ENCODE results near the gene ZNF484.
"Not testable (repeated sequence)": the region's sequence is repeated elsewhere in the genome, so short reads cannot be mapped to it uniquely, and the experiment has no call there.

ZNF484 gene

DNA sequence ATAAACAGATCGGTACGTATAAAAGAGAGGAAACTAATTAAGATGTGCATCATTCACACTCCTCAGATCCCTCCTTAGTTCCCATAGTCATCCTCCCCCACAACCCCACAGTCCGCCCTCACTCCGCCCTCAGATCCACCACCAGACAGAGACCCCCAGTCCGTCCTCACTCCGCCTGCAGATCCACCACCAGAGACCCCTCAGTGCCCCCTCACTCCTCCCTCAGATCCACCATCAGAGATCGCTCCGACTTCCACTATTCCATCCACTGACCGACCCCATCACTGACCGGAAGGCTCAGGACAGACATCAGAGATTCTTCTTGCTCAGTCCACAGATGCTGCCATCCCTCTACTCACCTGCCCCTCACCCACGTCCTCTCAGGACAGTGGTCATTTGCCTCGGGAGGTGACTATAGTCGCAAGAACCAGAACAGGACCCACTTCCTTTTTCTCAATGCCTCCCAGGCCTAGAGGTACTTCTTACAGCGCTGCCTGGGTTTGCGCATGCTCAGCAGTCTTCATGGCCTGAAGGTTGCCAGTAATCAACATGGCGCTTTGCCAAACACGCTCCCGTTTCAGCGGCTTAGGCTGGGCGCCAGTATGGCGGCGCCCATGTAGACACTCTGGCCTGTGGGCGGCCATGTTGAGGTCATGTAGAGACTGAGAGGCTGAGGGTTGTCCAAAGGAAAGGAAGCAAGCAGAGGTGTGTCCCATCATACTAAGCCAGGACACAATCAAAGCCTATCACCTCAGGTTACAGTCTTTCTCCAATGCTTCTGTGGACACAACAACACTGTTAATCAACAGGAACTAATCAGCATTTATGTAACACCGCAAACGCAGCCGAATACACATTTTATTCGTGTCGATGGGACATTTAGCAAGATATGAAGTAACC is at the start of gene ZNF484:
Gene ZNF484, minus strand, starts transcription at position 508 of the 900 bp plus-strand sequence. CDS start 3,009 bp downstream, outside the sequence.
- DNase-seq (ENCODE audit: low read depth in 2 of 2): peak; percentile 91 to 92

- DNase-seq (ENCODE audit: low read depth in 2 of 2): no peak
Observed at GRCh38 chr9:92920437-92920836, 42.6 kb upstream of the ZNF484 start.

DNA sequence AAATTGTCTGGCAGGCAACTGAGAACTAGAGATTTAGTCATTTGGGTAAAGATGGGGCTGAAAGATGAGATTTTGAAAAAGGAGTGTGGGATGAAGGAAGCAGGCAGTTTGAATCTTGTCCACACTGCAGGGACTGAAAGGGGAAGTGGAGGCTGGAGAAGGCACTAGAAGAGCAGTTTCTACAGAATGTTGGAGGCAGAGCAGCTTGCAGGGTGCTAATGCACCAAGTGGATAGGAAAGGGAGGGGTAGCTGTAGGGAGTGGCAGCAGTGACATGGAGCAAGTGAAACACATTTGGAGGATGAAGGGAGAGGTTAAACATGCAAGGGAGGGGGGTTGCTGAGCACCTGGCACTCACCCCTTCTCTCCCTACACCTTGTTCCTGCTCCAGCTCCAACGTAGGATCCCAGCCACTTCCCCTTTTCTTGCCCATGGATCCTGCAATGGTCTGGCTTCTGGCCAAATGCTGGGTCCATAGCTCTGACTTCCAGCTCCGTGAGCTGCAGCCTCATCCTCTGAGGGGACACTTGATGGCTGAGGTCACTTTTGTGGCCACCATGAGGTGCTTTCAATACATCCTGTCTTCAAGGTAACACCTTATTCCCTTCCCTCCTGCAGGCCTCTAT is 39.5 kb upstream of the ZNF484 start:
- no peak for DNase-seq (ENCODE audit: low read depth in 2 of 2)

DNA sequence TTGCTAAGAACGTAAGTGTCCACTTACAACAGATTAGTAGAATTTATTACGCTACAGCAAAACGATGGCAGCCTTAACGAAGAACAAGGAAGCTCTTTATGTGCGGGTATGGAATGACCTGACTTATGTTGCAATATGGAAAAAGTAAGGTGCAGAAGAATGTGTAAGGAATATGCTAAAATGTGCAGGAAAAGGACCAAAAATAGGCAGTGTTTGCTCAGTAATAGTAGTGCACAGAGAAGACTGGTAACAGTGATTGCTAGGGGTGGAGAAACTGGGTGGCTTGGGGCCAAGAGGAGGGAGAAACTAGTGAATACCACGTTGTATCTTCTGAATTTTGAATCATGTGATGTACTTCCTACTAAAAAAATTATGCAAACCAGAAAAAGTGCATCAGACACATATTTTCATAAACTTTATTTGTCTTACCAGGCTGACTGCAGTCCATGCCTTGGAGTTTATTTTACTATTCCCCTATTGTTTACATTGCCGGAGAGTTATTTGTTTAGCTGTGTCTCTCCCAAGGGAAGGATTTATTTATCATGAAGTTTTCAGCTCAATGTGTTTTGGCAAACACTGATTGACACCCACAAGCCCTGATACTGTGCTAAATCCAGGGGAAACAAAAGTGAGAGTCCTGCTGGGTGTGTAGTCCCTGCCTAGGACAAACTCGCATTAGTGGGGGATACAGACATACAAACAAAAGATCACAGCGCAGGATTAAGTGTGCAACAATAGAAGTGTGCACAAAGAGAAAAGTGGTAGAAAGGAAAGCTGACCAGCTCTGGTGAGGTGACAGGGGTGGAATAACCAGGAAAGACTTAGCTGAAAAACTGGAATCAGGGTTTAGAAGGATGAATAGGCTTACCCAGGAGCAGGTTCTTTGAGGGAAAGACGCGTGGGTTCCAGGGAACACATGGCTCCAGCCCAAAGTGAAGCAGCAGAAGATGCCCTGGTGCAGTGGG is 34.0 kb upstream of the ZNF484 start:
- DNase-seq (ENCODE audit: low read depth in 2 of 2): no peak

- DNase-seq (ENCODE audit: low read depth in 2 of 2): not testable (repeated sequence)
Observed at GRCh38 chr9:92905137-92905536, 27.3 kb upstream of the ZNF484 start.

DNA sequence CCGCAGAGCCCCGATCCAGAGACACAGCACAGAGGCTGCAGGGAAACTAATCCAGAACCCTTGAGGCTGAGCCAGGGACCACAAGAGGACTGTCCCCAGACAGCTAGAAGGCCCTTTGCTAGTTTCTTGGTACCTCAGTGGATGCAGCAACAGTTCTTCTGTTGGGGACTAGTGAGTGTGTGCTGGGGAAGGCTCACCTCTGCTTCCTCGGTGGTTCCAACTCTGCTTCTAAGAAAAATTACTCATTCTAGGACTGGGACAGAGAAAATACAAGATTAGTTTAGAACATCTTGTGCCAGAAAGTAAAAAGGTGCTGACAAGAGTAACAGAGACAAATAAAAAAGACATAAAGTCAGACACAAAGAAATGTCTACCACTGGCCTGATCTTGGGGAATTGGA is 19.5 kb upstream of the ZNF484 start:
- no peak for DNase-seq (ENCODE audit: low read depth in 2 of 2)

GRCh38 chr9:92895812-92896436 is 18.1 kb upstream of the ZNF484 start:
- no peak for DNase-seq (ENCODE audit: low read depth in 2 of 2)

- no peak for DNase-seq (ENCODE audit: low read depth in 2 of 2)
Observed at GRCh38 chr9:92894711-92895362, 17.0 kb upstream of the ZNF484 start.

- DNase-seq (ENCODE audit: low read depth in 2 of 2): not testable (repeated sequence)
Observed at GRCh38 chr9:92893916-92894610, 16.2 kb upstream of the ZNF484 start.

DNA sequence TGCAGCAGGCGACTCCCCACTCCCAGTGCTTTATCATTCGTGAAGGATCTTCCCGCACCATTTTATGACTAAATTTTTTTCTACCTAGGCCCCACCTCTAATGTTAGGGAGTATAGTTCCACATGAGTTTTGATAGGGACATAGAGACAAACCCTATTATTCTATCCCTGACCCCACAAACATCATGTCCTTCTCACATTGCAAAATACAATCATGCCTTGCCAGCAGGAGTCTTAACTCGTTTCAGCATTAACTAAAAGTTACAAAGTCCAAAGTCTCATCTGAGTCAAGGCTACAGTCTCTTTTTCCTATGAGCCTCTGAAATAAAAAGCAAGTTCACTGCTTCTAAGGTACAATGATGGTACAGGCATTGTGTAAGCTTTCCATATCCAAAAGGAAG is 14.4 kb upstream of the ZNF484 start:
- DNase-seq (ENCODE audit: low read depth in 2 of 2): not testable (repeated sequence)

DNA sequence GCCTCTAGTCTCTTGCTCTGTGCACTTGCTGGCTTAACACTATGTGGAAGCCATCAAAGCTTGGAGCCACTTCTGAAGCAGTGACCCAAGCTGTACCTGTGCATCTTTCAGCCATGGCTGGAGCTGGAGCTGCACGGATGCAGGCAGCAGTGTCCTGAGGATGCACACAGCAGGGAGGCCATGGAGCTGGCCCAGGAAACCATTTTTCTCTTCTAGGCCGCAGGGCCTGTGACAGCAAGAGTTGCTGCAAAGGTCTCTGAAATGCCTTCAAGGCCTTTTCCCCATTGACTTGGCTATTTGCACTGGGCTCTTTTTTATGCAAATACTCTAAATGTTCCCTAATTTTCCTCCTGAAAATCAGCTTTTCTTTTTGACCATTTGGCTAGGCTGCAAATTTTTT is 12.9 kb upstream of the ZNF484 start:
- no peak for DNase-seq (ENCODE audit: low read depth in 2 of 2)

DNA sequence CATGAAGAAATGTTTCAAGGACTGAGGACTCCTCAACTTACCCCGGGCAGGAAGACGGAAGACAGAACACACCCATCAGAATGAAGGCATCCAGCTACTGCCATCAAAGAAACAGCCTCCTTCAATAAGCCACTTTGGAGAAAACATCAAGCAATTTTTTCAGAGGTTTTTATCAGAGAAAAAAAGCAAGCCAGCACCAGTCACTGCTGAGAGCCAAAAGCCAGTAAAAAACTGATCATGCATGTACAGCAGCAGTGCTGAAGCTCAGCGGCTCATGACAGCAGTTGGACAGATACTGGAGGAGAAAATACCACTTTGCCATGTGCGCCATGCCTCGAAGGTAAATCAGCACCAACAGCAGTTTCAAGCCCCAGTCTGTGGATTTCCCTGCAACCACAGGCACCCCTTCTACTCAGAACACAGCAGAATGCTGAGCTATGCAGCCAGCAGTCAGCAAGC is 10.1 kb upstream of the ZNF484 start:
- DNase-seq (ENCODE audit: low read depth in 2 of 2): no peak

DNA sequence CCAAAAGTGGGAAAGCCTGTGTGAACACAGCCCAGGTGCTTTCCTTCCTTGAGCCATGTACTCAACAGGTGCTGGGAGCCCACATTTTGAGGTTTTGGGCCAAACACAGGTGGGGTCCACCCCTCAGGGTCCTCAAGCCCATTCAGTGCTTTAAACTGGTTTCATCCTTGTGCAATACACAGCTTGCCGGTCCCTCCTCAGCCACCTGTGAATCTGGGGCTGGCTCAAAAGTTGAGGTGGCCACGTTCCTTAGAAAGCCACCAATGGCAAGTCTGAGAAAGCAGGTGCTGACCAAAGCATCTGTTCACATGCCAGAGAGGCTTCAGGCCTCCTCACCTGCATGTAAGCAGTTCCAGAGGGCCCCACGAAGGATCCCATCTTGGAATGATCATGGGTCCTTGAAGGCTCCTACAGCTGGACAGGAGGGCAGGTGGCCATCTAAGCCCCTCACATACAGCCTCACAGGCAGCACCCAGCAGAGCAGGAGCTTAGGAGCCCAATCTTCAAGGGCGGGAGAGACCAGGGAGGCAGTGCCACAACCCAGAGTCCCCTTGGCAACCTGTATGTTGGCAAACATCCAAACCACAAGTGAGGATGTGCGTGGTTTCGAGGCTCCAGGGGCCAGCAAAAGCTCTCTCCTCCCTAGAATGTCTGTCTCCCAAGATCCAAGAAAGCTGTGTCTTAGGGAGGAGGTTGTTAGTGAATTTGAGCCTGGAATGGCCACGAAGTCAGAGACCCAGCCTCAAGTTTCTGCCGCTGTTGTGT is 9.2 kb upstream of the ZNF484 start:
- DNase-seq (ENCODE audit: low read depth in 2 of 2): not testable (repeated sequence)

GRCh38 chr9:92883666-92884405 is 6.0 kb upstream of the ZNF484 start:
- not testable (repeated sequence) for DNase-seq (ENCODE audit: low read depth in 2 of 2)

DNA sequence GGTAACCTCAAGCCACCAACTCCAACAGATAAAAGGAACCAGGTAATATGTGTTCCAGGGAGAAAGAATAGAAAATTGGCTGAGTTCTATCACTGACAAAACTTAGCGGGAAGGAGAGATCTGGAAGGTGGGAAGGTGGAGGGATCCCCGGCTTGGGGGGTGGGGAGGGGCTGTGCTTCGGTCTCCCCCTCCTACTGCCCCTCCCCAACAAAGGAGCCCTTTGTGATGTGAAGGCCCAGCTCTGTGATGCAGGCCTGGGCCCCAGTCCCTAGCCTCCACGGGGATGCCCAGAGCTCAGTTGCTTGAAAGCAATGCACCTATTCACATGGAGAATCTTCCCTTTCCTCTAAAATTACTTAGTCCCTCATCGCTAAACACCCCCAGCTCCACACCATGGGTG is 4.4 kb upstream of the ZNF484 start:
- no peak for DNase-seq (ENCODE audit: low read depth in 2 of 2)

GRCh38 chr9:92875373-92875772 is 2.5 kb downstream of the ZNF484 start:
- DNase-seq (ENCODE audit: low read depth in 2 of 2): no peak

GRCh38 chr9:92870289-92870688 is 7.5 kb downstream of the ZNF484 start:
- no peak for DNase-seq (ENCODE audit: low read depth in 2 of 2)

DNA sequence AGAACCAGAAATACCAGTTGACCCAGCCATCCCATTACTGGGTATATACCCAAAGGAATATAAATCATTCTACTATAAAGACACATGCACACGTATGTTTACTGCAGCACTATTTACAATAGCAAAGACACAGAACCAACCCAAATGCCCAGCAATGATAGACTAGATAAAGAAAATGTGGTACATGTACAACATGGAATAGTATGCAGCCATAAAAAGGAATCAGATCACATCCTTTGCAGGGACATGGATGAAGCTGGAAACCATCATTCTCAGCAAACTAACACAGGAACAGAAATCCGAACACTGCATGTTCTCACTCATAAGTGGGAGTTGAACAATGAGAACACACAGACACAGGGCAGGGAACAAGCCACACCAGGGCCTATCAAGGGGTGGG is 11.2 kb downstream of the ZNF484 start:
- not testable (repeated sequence) for DNase-seq (ENCODE audit: low read depth in 2 of 2)

DNA sequence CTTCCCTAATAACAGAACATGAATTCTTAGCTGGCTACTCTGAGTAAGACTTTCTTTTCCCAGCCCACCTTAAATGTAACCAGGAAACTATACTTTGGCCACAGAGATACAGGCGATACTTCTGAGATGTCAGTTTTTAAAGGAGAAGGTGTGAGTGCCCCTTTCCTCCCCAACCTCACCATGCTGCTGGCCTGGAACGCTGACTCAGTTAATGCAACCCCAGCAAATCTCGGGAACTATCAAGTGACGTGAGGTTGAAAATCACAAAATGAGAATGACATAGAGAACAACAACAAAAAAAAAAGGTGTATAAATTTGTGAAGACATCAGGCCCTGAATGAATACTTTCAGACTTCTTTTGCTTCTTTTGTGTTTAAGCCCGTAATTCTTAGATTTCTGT is 13.7 kb downstream of the ZNF484 start:
- DNase-seq (ENCODE audit: low read depth in 2 of 2): no peak
